Nephron progenitor cell (in vitro differentiated cells): ENCODE measurements around the gene EXOC3.

Experiments used
- DNase-seq: peaks from one replicate; pipeline ENCODE4 v3.0.0; 2021
- H3K27ac Mint-ChIP-seq: 2 replicates; pipeline ENCODE4 v1.8.0; 2021; ENCODE audit warnings: mild to moderate bottlenecking, moderate library complexity, mixed read lengths
- H3K27me3 Mint-ChIP-seq: 2 replicates; pipeline ENCODE4 v1.8.0; 2021; ENCODE audit warnings: mild to moderate bottlenecking, low read depth, mixed read lengths; ENCODE audit not compliant: poor library complexity
- H3K36me3 Mint-ChIP-seq: 2 replicates; pipeline ENCODE4 v1.8.0; 2021; ENCODE audit warnings: low read depth, mixed read lengths
- H3K4me1 Mint-ChIP-seq: 2 replicates; pipeline ENCODE4 v1.8.0; 2021; ENCODE audit warnings: mixed read lengths
- H3K4me3 Mint-ChIP-seq: 2 replicates; pipeline ENCODE4 v1.8.0; 2021; ENCODE audit warnings: mild to moderate bottlenecking, moderate library complexity, mixed read lengths
- H3K9me3 Mint-ChIP-seq: 2 replicates; pipeline ENCODE4 v1.8.0; 2021; ENCODE audit warnings: mild to moderate bottlenecking, moderate library complexity, mixed read lengths
- CTCF ChIP-seq: fragments of 200-600 bp; sonication (generic); IDR thresholded peaks from 2 replicates; pipeline ENCODE4 v1.5.0; 2021; ENCODE audit warnings: antibody characterized with exemption

The EXOC3 gene

GRCh38 chr5:478982-479535 lies 36.1 kb downstream of the EXOC3 start:
- H3K27ac Mint-ChIP-seq, result no peak overlapping the region
- H3K4me1 Mint-ChIP-seq, result no peaks in the 10 kb centered on the region
- no peak for TF ChIP-seq CTCF
- H3K36me3 Mint-ChIP-seq, result no peaks in the 10 kb centered on the region
- no peak overlapping the region for H3K4me3 Mint-ChIP-seq
- H3K27me3 Mint-ChIP-seq, result peaks cover 41% of the 10 kb centered on the region
- no peaks in the 10 kb centered on the region for H3K9me3 Mint-ChIP-seq
- DNase-seq, result no peak

DNA sequence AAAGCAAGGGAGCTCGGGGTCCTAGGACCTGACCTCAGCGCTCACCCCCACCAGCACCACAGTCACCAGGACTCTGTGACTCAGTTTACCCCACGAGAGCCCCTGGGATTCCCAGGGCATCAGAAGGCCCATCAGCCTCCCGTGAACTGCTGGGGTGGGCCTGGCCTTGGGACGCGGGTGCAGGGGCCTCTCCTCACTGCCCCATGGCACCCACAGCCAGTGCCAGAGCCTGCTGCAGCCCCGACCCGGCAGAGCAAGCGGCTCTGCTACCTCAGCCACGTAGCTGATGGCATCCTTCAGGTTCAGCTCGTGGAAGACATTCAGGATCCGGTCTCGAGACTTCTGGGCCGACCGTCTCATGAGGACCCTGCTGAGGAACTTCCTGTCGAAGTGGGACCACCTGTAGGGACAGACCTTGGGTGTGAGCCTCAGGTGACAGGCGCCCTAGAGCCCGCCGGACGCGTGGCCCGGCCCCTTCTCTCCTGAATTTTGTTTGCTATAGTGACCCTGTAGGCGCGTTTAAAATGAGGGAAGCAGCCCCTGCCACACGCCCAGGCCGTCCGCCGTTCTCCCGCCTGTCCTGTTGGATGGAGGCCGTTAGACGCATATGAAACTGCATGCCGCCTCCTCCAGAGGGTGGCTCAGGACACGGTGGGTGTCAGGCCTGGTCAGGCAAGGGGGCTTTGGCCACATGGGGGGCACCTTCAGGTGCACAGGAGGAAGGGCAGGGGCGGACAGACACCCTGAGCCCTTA lies 36.8 kb downstream of the EXOC3 start:
- H3K27ac Mint-ChIP-seq, result no peak overlapping the region
- no peaks in the 10 kb centered on the region for H3K9me3 Mint-ChIP-seq

GRCh38 chr5:481347-481746 lies 38.4 kb downstream of the EXOC3 start:
- DNase-seq, result no peak
- Mint-ChIP-seq H3K9me3 (no peaks in the 10 kb centered on the region), H3K4me3 (no peak overlapping the region), H3K4me1 (no peaks in the 10 kb centered on the region), H3K27me3 (peaks cover 26% of the 10 kb centered on the region), H3K36me3 (no peaks in the 10 kb centered on the region), H3K27ac (no peak overlapping the region)
- no peak for TF ChIP-seq CTCF

More for the DNA sequence above, 36.8 kb downstream of the EXOC3 start:
- Mint-ChIP-seq H3K4me3 (no peak overlapping the region), H3K36me3 (no peaks in the 10 kb centered on the region), H3K4me1 (no peaks in the 10 kb centered on the region), H3K27me3 (peaks cover 36% of the 10 kb centered on the region)
- no peak for TF ChIP-seq CTCF
- DNase-seq, result no peak

DNA sequence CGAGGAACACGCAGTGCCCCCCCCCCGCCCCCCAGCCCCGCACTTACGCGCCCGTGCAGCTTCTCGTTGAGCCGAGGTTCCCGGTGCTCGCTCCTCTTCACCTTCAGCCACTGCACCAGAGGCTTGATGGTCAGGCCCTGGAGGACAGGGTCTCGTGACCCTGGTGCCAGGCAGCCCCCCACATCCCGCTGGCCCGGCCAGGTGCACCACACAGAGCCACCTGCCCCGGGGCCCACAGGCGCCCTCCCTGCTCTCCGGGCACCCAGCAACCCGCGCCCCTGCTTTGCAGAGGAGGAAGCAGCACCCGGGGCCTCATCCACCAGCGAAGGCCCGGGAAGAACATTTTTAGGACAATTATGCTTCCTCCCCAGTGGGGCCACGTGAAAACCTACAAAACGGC lies 39.0 kb downstream of the EXOC3 start:
- Mint-ChIP-seq H3K27me3 (peaks cover 19% of the 10 kb centered on the region), H3K27ac (no peak overlapping the region), H3K4me1 (no peaks in the 10 kb centered on the region), H3K36me3 (no peaks in the 10 kb centered on the region), H3K9me3 (no peaks in the 10 kb centered on the region), H3K4me3 (no peak overlapping the region)
- no peak for DNase-seq
- no peak for TF ChIP-seq CTCF

DNA sequence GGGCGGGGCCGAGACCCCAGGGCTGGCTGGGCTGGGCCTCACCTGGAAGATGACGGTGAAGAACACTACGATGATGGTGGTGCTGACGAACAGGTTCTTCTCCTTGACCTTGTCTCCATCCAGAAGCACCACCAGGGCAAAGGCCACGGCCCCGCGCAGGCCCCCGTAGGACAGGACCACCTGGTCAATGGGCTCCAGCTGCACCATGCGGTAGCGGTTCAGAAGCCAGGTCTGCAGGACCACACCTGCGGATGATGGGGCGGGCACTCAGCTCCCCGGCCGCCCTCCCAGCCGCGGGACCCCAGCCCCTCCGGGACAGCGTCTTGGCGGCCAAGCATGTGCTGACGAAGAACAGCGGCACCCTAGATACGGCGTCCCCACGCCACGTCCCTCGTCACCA lies 39.5 kb downstream of the EXOC3 start:
- no peak for DNase-seq
- H3K36me3 Mint-ChIP-seq, result no peaks in the 10 kb centered on the region
- no peaks in the 10 kb centered on the region for H3K4me1 Mint-ChIP-seq
- peaks cover 14% of the 10 kb centered on the region for H3K27me3 Mint-ChIP-seq
- H3K9me3 Mint-ChIP-seq, result no peaks in the 10 kb centered on the region
- no peak overlapping the region for H3K4me3 Mint-ChIP-seq
- no peak for TF ChIP-seq CTCF
- H3K27ac Mint-ChIP-seq, result no peak overlapping the region

GRCh38 chr5:483011-483410 lies 40.0 kb downstream of the EXOC3 start:
- no peaks in the 10 kb centered on the region for H3K9me3 Mint-ChIP-seq
- no peaks in the 10 kb centered on the region for H3K36me3 Mint-ChIP-seq
- no peak overlapping the region for H3K27ac Mint-ChIP-seq
- TF ChIP-seq CTCF, result no peak
- peaks cover 14% of the 10 kb centered on the region for H3K27me3 Mint-ChIP-seq
- DNase-seq, result no peak
- H3K4me3 Mint-ChIP-seq, result no peak overlapping the region
- H3K4me1 Mint-ChIP-seq, result no peaks in the 10 kb centered on the region
